Activated CD4-positive, alpha-beta memory T cell treated with anti-CD3 and anti-CD28 coated beads, Interleukin-2, amount 10 ng/mL, durations not matched to agents 7 days and 5 days (primary cell): ENCODE results near the gene CASQ1. TPM values are rescaled to one million over a fixed set of nuclear protein-coding genes. Genes with fewer than 3 reads are reported as not detected.

ENCODE experiments used
- CTCF ChIA-PET: fragments of 350-600 bp; sonication (Branson Sonifier 250); formaldehyde crosslinking; loops from one replicate; lab custom pipeline; 2021; ENCODE audit warnings: antibody characterized with exemption, inconsistent platforms; lab: Charles Lee
- POLR2A ChIA-PET: fragments of 350-600 bp; sonication (Branson Sonifier 250); formaldehyde crosslinking; loops from one replicate; lab custom pipeline; 2021; ENCODE audit warnings: antibody characterized with exemption; lab: Charles Lee
- DNase-seq: peaks from one replicate; pipeline ENCODE4 v3.0.0-alpha.2; 2020
- H3K27ac Mint-ChIP-seq: one replicate; pipeline ENCODE4 v1.8.0; 2021; ENCODE audit warnings: mild to moderate bottlenecking, mixed read lengths
- H3K27me3 Mint-ChIP-seq: one replicate; pipeline ENCODE4 v1.8.0; 2021; ENCODE audit warnings: mixed read lengths
- H3K36me3 Mint-ChIP-seq: one replicate; pipeline ENCODE4 v1.8.0; 2021; ENCODE audit warnings: low read depth, mixed read lengths
- H3K4me1 Mint-ChIP-seq: one replicate; pipeline ENCODE4 v1.8.0; 2021; ENCODE audit warnings: mixed read lengths
- H3K4me3 Mint-ChIP-seq: one replicate; pipeline ENCODE4 v1.8.0; 2021; ENCODE audit warnings: mild to moderate bottlenecking, mixed read lengths
- H3K9me3 Mint-ChIP-seq: one replicate; pipeline ENCODE4 v1.8.0; 2021; ENCODE audit warnings: mixed read lengths
- total RNA-seq, 2 experiments: library from RNA; stranded (reverse); gene quantifications; one replicate each; pipeline ENCODE4 v1.2.3, GENCODE V29; 2021

The CASQ1 gene
- total RNA-seq, 2 experiments from 2014 or later, result 0.35 TPM; not detected in 1

DNA sequence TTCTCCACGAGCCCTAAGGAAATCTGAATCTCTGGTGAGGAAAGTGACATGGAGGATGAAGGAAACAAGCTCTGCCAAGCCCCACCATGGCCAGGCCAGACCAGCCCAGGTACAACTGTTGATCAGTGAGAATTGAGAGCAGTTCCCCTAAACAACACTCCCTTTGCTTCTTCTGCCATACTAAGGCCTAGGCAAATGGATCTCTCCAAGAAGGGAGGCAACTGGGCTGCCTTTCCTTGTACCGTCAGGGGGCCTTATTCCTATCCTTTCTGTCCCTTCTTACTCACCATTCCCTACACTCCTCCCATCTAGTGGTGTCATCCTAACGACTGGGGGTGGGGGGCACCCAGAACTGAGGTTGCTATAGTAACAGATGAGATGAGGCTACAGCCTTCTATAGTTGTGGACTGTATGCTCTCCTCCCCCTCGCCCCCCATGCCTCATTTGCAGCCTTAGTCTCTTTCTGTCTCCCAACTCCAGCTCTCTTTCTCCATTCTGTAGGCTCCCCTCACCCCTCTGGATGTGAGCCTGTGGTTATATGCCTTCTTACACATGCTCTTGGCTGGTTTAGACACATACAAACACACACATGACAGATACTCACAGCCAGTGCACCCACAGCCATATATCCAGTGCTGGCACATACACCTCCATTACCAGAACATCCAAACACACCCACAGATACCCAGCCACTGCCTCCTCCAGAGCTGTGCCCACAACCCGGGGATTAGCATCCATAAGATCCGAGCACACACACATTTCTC is 18.4 kb downstream of the CASQ1 start:
- CTCF ChIA-PET, result interaction anchor here (1.6 kb wide), 1 partner anchor 82 kb away, joined by 5 read pairs; no protein-coding TSS in a partner anchor
- peaks cover 31% of the 10 kb centered on the region for H3K36me3 Mint-ChIP-seq
- H3K9me3 Mint-ChIP-seq, result no peaks in the 10 kb centered on the region

DNA sequence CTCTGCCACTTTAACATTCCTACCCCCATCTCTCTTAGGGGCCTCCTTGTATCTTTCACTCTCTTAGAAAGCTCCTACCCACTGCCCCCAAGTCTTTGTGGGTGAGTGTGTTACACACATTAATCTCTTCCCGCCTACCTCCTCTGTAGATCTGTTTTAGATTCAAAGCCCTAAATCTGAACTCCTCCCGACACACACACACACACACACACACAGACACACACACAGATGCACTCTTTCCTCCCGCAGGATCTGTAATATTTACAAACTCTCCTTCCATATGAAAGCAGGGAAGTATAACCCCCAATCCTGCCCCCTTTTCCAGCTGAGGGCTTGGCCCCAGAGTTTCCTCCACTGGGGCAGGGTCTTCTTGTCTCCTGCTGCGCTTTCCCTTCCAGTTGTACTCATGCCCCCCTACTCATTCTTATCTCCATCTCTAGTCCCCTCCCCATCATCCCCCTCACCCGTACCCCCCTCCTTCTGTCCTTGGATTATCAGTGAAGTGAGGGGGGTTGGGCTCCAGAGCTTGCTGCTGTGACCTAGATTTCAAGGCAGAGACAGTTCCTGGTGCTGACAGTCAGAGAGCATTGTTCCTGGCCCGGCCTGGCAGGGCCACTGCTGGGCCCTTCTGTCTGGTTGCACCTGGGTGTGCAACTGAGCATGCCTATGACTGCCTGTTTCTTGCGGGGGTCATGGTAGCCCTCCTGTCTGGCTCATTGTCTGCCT is 19.1 kb downstream of the CASQ1 start:
- H3K27me3 Mint-ChIP-seq, result no peaks in the 10 kb centered on the region

More for the DNA sequence above, 18.4 kb downstream of the CASQ1 start:
- POLR2A ChIA-PET, result interaction anchor here (0.8 to 1.9 kb wide), 3 partner anchors 9 to 76 kb away, joined by 3 to 6 read pairs (median 3); partner anchors contain the start of gene PEX19
- peak overlapping the region; percentile 4 for H3K27ac Mint-ChIP-seq
- no peak overlapping the region for H3K4me3 Mint-ChIP-seq
- H3K4me1 Mint-ChIP-seq, result peaks cover 44% of the 10 kb centered on the region
- no peaks in the 10 kb centered on the region for H3K27me3 Mint-ChIP-seq
- no peak for DNase-seq

DNA sequence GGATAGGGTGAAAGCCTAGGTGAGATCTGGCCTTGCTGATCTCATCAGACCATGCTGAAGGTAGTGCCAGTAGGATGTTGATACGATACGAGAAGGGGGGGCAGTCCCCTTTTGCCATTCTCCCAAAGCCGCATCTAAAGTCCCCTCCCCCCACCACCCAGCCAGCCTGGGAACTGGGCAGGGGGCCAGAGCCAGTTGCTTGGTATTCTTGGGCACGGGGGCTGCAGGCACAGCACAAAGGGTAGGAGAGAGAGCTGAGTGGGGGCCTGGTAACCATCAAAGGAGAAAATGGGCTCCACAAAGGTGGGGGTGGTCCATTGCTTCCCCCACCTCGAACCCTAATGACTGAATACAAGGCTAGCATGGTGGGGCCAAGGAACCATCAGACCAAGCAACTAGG is 20.2 kb downstream of the CASQ1 start:
- Mint-ChIP-seq H3K9me3 (no peaks in the 10 kb centered on the region), H3K27ac (no peak overlapping the region), H3K36me3 (peaks cover 44% of the 10 kb centered on the region), H3K27me3 (no peaks in the 10 kb centered on the region), H3K4me1 (peaks cover 32% of the 10 kb centered on the region), H3K4me3 (no peak overlapping the region)
- CTCF ChIA-PET, result interaction anchor here (0.6 kb wide), 1 partner anchor 9 kb away, joined by 3 read pairs; no protein-coding TSS in a partner anchor
- POLR2A ChIA-PET, result interaction anchor here (1.0 kb wide), 1 partner anchor 74 kb away, joined by 6 read pairs; the partner anchor contains the start of gene PEX19
- DNase-seq, result no peak

More for the DNA sequence above, 19.1 kb downstream of the CASQ1 start:
- Mint-ChIP-seq H3K9me3 (no peaks in the 10 kb centered on the region), H3K27ac (peak overlapping the region; percentile 44), H3K4me1 (peaks cover 38% of the 10 kb centered on the region), H3K36me3 (peaks cover 36% of the 10 kb centered on the region), H3K4me3 (no peak overlapping the region)
- POLR2A ChIA-PET, result interaction anchor here (1.0 kb wide), 1 partner anchor 20 kb away, joined by 3 read pairs; no protein-coding TSS in a partner anchor
- no peak for DNase-seq
- CTCF ChIA-PET, result no interaction called here

DNA sequence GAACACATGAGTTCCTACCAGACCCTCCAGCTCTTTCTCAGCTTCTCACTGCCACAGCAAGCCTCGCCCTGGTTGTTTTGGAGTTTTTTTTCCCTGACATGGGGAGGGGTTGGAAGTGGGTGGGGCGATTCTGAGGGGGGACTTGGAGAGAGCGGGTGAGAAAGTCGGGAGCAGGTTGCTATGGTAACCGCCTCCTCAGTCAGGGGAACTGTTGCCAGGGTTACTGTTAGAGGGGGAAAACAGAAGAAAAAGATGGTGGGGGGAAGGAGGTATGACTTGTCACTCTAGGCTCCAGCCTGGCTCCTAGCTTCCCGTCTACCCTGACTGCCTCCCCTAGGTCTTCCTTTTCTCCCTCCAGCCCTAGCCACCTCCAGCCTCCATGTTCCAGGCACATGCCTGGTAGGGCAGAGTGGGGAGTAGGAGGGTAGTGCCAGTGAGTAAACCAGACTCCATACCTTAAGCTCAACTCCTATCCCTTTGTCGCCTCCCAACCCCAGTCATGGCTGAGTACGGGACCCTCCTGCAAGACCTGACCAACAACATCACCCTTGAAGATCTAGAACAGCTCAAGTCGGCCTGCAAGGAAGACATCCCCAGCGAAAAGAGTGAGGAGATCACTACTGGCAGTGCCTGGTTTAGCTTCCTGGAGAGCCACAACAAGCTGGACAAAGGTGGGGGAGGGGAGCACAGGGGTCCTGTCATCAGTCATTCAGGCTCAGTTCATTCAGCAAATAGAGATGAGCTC is 20.8 kb downstream of the CASQ1 start:
- peaks cover 50% of the 10 kb centered on the region for H3K36me3 Mint-ChIP-seq
- POLR2A ChIA-PET, result interaction anchor here (1.0 kb wide), 2 partner anchors 40 to 74 kb away, joined by 3 to 6 read pairs; partner anchors contain the start of gene PEX19

GRCh38 chr1:160214481-160215140 is 24.2 kb downstream of the CASQ1 start:
- POLR2A ChIA-PET, result no interaction called here
- no peak for DNase-seq
- H3K27me3 Mint-ChIP-seq, result no peaks in the 10 kb centered on the region
- H3K27ac Mint-ChIP-seq, result no peak overlapping the region
- CTCF ChIA-PET, result no interaction called here
- peaks cover 48% of the 10 kb centered on the region for H3K36me3 Mint-ChIP-seq
- no peak overlapping the region for H3K4me3 Mint-ChIP-seq
- no peaks in the 10 kb centered on the region for H3K9me3 Mint-ChIP-seq
- H3K4me1 Mint-ChIP-seq, result peaks cover 5% of the 10 kb centered on the region

More for the DNA sequence above, 20.8 kb downstream of the CASQ1 start:
- no peaks in the 10 kb centered on the region for H3K27me3 Mint-ChIP-seq
- DNase-seq, result no peak
- H3K27ac Mint-ChIP-seq, result no peak overlapping the region
- CTCF ChIA-PET, result interaction anchor here (0.6 kb wide), 1 partner anchor 8 kb away, joined by 3 read pairs; no protein-coding TSS in a partner anchor
- no peaks in the 10 kb centered on the region for H3K9me3 Mint-ChIP-seq
- peaks cover 28% of the 10 kb centered on the region for H3K4me1 Mint-ChIP-seq
- no peak overlapping the region for H3K4me3 Mint-ChIP-seq

- CTCF ChIA-PET, result interaction anchor here (1.1 kb wide), 1 partner anchor 36 kb away, joined by 3 read pairs; no protein-coding TSS in a partner anchor
Observed at GRCh38 chr1:160216301-160216700, 25.9 kb downstream of the CASQ1 start.

GRCh38 chr1:160217481-160218051 is 27.2 kb downstream of the CASQ1 start:
- Mint-ChIP-seq H3K9me3 (no peaks in the 10 kb centered on the region), H3K27me3 (no peaks in the 10 kb centered on the region), H3K27ac (no peak overlapping the region), H3K36me3 (peaks cover 57% of the 10 kb centered on the region), H3K4me1 (no peaks in the 10 kb centered on the region), H3K4me3 (no peak overlapping the region)
- CTCF ChIA-PET, result no interaction called here
- DNase-seq, result no peak
- POLR2A ChIA-PET, result interaction anchor here (0.6 to 1.5 kb wide), 2 partner anchors 9 to 12 kb away, joined by 3 read pairs; no protein-coding TSS in a partner anchor

More at GRCh38 chr1:160216301-160216700, 25.9 kb downstream of the CASQ1 start:
- no peak for DNase-seq
- Mint-ChIP-seq H3K27me3 (no peaks in the 10 kb centered on the region), H3K4me3 (no peak overlapping the region), H3K9me3 (no peaks in the 10 kb centered on the region), H3K27ac (no peak overlapping the region), H3K36me3 (peaks cover 55% of the 10 kb centered on the region), H3K4me1 (no peaks in the 10 kb centered on the region)
- POLR2A ChIA-PET, result no interaction called here

DNA sequence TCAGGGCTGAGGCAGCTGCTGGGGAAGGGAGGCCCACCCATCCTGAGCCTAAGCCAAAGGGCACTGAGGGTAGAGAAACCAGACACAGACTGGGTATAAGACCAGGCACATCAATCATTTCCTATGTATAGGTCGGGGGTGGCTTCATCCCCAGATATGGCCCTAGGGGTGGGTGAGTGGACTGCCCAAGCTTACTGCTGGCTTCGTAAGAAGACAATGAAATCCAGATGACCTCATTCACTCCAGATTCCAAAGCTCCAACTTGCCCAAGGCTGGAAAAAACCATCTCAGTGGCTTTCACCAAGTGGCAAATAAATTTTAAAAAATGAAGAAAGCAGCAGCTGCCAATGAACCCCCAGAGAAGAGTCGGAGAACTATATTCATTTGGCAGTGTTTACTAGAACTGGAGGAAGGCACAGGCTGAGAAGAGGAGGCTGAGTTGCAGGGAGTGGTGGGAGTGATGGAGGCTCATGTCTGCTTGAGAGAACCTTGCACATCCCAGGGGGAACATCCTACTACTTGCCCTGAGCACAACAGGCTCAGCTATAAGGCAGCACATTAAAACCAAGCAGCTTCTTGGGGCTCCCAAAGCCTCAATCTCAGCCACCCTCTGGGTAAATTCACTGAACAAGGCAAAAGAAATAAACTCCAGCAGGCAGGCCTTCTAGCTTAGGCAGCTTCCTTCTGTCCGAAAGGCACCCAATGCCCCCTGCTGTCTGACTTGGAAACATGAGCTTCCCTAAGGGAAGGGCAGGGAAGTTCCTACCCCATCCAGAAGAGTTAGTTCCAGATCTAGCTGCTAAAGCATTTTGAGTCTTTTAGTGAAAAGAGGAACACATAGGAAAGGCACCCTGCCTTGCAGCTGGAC is 28.9 kb downstream of the CASQ1 start:
- ChIA-PET CTCF (interaction anchor here (0.7 to 2.7 kb wide), 7 partner anchors 8 to 132 kb away, joined by 3 to 8 read pairs (median 3); no protein-coding TSS in a partner anchor), POLR2A (interaction anchor here (1.0 to 2.3 kb wide), 5 partner anchors 10 to 118 kb away, joined by 3 to 9 read pairs (median 3); partner anchors contain the start of genes PEA15 and PEX19)
- H3K4me3 Mint-ChIP-seq, result no peak overlapping the region
- no peak for DNase-seq
- no peak overlapping the region for H3K27ac Mint-ChIP-seq
- peaks cover 64% of the 10 kb centered on the region for H3K36me3 Mint-ChIP-seq
- no peaks in the 10 kb centered on the region for H3K4me1 Mint-ChIP-seq
- no peaks in the 10 kb centered on the region for H3K27me3 Mint-ChIP-seq
- no peaks in the 10 kb centered on the region for H3K9me3 Mint-ChIP-seq

DNA sequence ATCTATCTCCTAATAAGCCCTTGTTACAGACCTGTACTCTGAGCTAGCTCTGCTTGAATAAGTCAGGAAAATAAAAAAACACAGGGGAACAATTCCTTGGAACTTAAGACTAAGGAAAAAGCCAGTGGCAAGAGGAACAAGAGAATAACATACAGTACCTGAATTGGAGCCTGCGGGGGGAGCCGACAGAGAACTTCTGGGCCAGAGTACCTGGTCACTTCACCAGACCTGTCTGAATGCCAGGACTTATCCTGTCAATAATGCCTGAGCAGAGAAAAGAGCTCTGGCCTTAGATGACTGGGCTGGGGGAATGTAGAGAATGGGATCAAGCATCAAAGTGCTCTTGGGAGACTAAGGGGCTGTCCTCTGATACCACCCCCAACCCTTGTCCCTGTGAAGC is 29.9 kb downstream of the CASQ1 start:
- H3K4me1 Mint-ChIP-seq, result no peaks in the 10 kb centered on the region
- peaks cover 62% of the 10 kb centered on the region for H3K36me3 Mint-ChIP-seq
- CTCF ChIA-PET, result interaction anchor here (1.1 to 2.7 kb wide), 3 partner anchors 18 to 133 kb away, joined by 3 to 8 read pairs (median 4); no protein-coding TSS in a partner anchor
- POLR2A ChIA-PET, result interaction anchor here (1.0 to 2.3 kb wide), 3 partner anchors 9 to 119 kb away, joined by 3 to 9 read pairs (median 8); partner anchors contain the start of gene PEA15
- no peak for DNase-seq
- H3K27ac Mint-ChIP-seq, result no peak overlapping the region
- H3K27me3 Mint-ChIP-seq, result no peaks in the 10 kb centered on the region
- no peaks in the 10 kb centered on the region for H3K9me3 Mint-ChIP-seq
- H3K4me3 Mint-ChIP-seq, result no peak overlapping the region

GRCh38 chr1:160221089-160221488 is 30.7 kb downstream of the CASQ1 start:
- peaks cover 55% of the 10 kb centered on the region for H3K36me3 Mint-ChIP-seq
- H3K4me1 Mint-ChIP-seq, result no peaks in the 10 kb centered on the region
- ChIA-PET CTCF (interaction anchor here (1.1 to 1.2 kb wide), 2 partner anchors 12 to 18 kb away, joined by 4 read pairs; no protein-coding TSS in a partner anchor), POLR2A (interaction anchor here (1.3 kb wide), 1 partner anchor 14 kb away, joined by 4 read pairs; no protein-coding TSS in a partner anchor)
- H3K9me3 Mint-ChIP-seq, result no peaks in the 10 kb centered on the region
- H3K4me3 Mint-ChIP-seq, result no peak overlapping the region
- no peak overlapping the region for H3K27ac Mint-ChIP-seq
- H3K27me3 Mint-ChIP-seq, result no peaks in the 10 kb centered on the region
- DNase-seq, result no peak
